KMS-11 (cell line): Measurements from ENCODE around the gene PLIN1.

ENCODE experiments used
- H2AFZ ChIP-seq: fragments of 200-600 bp; sonication (generic); 2 replicates; pipeline ENCODE4 v1.6.1; 2016; ENCODE audit warnings: antibody characterized with exemption, mixed run types, low read depth
- H3K27ac ChIP-seq: fragments of 200-600 bp; sonication (generic); 2 replicates; pipeline ENCODE4 v1.6.1; 2016; ENCODE audit warnings: mild to moderate bottlenecking, mixed run types
- H3K27me3 ChIP-seq: fragments of 200-600 bp; sonication (generic); 2 replicates; pipeline ENCODE4 v1.6.1; 2017; ENCODE audit warnings: mild to moderate bottlenecking, low read depth, mixed run types, moderate library complexity; ENCODE audit not compliant: insufficient read depth
- H3K36me3 ChIP-seq: fragments of 200-600 bp; sonication (generic); 2 replicates; pipeline ENCODE4 v1.6.1; 2017; ENCODE audit warnings: mild to moderate bottlenecking, mixed run types; ENCODE audit not compliant: insufficient read depth
- H3K4me1 ChIP-seq: fragments of 200-600 bp; sonication (generic); 2 replicates; pipeline ENCODE4 v1.6.1; 2016; ENCODE audit warnings: mild to moderate bottlenecking, low read depth, mixed run types; ENCODE audit not compliant: poor library complexity, severe bottlenecking
- H3K4me2 ChIP-seq: fragments of 200-600 bp; sonication (generic); 2 replicates; pipeline ENCODE4 v1.7.0; 2016; ENCODE audit warnings: mild to moderate bottlenecking, mixed run types
- H3K4me3 ChIP-seq: fragments of 200-600 bp; sonication (generic); IDR thresholded peaks from 2 replicates; pipeline ENCODE4 v1.6.1; 2017; ENCODE audit warnings: low read depth, low read length, mixed read lengths; ENCODE audit not compliant: insufficient read depth
- H3K79me2 ChIP-seq: fragments of 200-600 bp; sonication (generic); 2 replicates; pipeline ENCODE4 v1.6.1; 2016; ENCODE audit warnings: low read depth, mixed run types; ENCODE audit not compliant: insufficient read depth
- H3K9ac ChIP-seq: fragments of 200-600 bp; sonication (generic); 2 replicates; pipeline ENCODE4 v1.6.1; 2016; ENCODE audit warnings: mild to moderate bottlenecking, mixed run types
- H4K20me1 ChIP-seq: fragments of 200-600 bp; sonication (generic); 2 replicates; pipeline ENCODE4 v1.6.1; 2016; ENCODE audit warnings: mild to moderate bottlenecking, mixed run types; ENCODE audit not compliant: insufficient read depth
- CTCF ChIP-seq: fragments of 200-600 bp; sonication (generic); conservative IDR thresholded peaks from 2 replicates; pipeline ENCODE4 v1.6.1; 2017; ENCODE audit warnings: low read depth, mild to moderate bottlenecking, antibody characterized with exemption, low read length, moderate library complexity, mixed read lengths

The PLIN1 gene

GRCh38 chr15:89666184-89666857 lies 12.8 kb downstream of the PLIN1 start:
- no peaks in the 10 kb centered on the region for H4K20me1 ChIP-seq
- H2AFZ ChIP-seq: no peak overlapping the region
- no peaks in the 10 kb centered on the region for H3K79me2 ChIP-seq
- no peaks in the 10 kb centered on the region for H3K36me3 ChIP-seq
- H3K4me1 ChIP-seq: no peaks in the 10 kb centered on the region
- no peak overlapping the region for H3K4me2 ChIP-seq
- no peak overlapping the region for H3K4me3 ChIP-seq
- no peak for TF ChIP-seq CTCF
- H3K27ac ChIP-seq: no peak overlapping the region
- no peak overlapping the region for H3K9ac ChIP-seq
- no peaks in the 10 kb centered on the region for H3K27me3 ChIP-seq

- TF ChIP-seq CTCF: no peak
- Histone ChIP-seq H3K4me2 (no peak overlapping the region), H2AFZ (no peak overlapping the region), H3K4me1 (no peaks in the 10 kb centered on the region), H3K79me2 (no peaks in the 10 kb centered on the region), H4K20me1 (no peaks in the 10 kb centered on the region), H3K9ac (no peak overlapping the region), H3K36me3 (no peaks in the 10 kb centered on the region), H3K27me3 (no peaks in the 10 kb centered on the region), H3K4me3 (no peak overlapping the region), H3K27ac (no peak overlapping the region)
Observed at GRCh38 chr15:89665449-89666181, 13.6 kb downstream of the PLIN1 start.

GRCh38 chr15:89664441-89665350 lies 14.5 kb downstream of the PLIN1 start:
- H3K4me1 ChIP-seq: no peaks in the 10 kb centered on the region
- H2AFZ ChIP-seq: no peak overlapping the region
- no peak overlapping the region for H3K4me2 ChIP-seq
- no peaks in the 10 kb centered on the region for H3K79me2 ChIP-seq
- no peak overlapping the region for H3K9ac ChIP-seq
- no peak overlapping the region for H3K4me3 ChIP-seq
- H3K27me3 ChIP-seq: no peaks in the 10 kb centered on the region
- TF ChIP-seq CTCF: no peak
- no peaks in the 10 kb centered on the region for H4K20me1 ChIP-seq
- H3K27ac ChIP-seq: no peak overlapping the region
- no peaks in the 10 kb centered on the region for H3K36me3 ChIP-seq

GRCh38 chr15:89662893-89663626 lies 16.1 kb downstream of the PLIN1 start:
- Histone ChIP-seq H3K9ac (no peak overlapping the region), H3K27ac (no peak overlapping the region)
- no peak for TF ChIP-seq CTCF

More at GRCh38 chr15:89662893-89663626, 16.1 kb downstream of the PLIN1 start:
- Histone ChIP-seq H4K20me1 (no peaks in the 10 kb centered on the region), H3K36me3 (no peaks in the 10 kb centered on the region), H3K79me2 (no peaks in the 10 kb centered on the region), H3K27me3 (no peaks in the 10 kb centered on the region), H3K4me3 (no peak overlapping the region), H3K4me1 (no peaks in the 10 kb centered on the region), H3K4me2 (no peak overlapping the region), H2AFZ (no peak overlapping the region)
